AG04450 (cell line): Measurements from ENCODE around the gene NCOA1. TPM values are rescaled to one million over a fixed set of nuclear protein-coding genes. Genes with fewer than 3 reads are reported as not detected.
"Not testable (repeated sequence)": the region's sequence is repeated elsewhere in the genome, so short reads cannot be mapped to it uniquely, and the experiment has no call there.

Experiments used
- CTCF ChIA-PET: fragments of 300-600, 350-600 bp; formaldehyde crosslinking; extraction: SDS; loops from one replicate; lab custom pipeline; 2022; ENCODE audit warnings: antibody characterized with exemption, inconsistent platforms; lab: Charles Lee
- POLR2A ChIA-PET: fragments of 350-600 bp; formaldehyde crosslinking; extraction: SDS; loops from one replicate; lab custom pipeline; 2021; ENCODE audit warnings: antibody characterized with exemption, inconsistent platforms; lab: Yijun Ruan, JAX
- DNase-seq: peaks from one replicate; pipeline ENCODE4 v3.0.0-alpha.2; 2011; ENCODE audit warnings: low read depth, low spot score
- H3K27ac ChIP-seq: one replicate; pipeline ENCODE4 v1.5.1; 2012; ENCODE audit warnings: low read depth, low read length, control low read depth
- H3K27me3 ChIP-seq: one replicate; pipeline ENCODE4 v1.6.0; 2012; ENCODE audit warnings: low read length; ENCODE audit not compliant: control insufficient read depth, insufficient read depth
- H3K4me3 ChIP-seq: 2 replicates; pipeline ENCODE4 v1.5.1; 2011; ENCODE audit warnings: mild to moderate bottlenecking, low read depth, low read length, control low read depth
- H3K9me3 ChIP-seq: 2 replicates; pipeline ENCODE4 v1.5.1; 2012; ENCODE audit warnings: low read length; ENCODE audit not compliant: control insufficient read depth, insufficient read depth
- polyA plus RNA-seq: library from polyadenylated mRNA; depleted of rRNA; stranded (reverse); fragments of >200 nt; gene quantifications from 2 replicates; pipeline ENCODE4 v1.2.3, GENCODE V29; 2011
- TF ChIP-seq, protein P1 (sequence below): IDR thresholded peaks from 2 replicates; pipeline ENCODE4 v1.5.1; 2011; ENCODE audit warnings: low read depth, low read length, control low read depth, inconsistent platforms

NCOA1 gene
- polyA plus RNA-seq, 1 experiment = 20.8 TPM

GRCh38 chr2:24586955-24587354 is 95.9 kb downstream of the NCOA1 start:
- Histone ChIP-seq H3K27ac (no peak overlapping the region), H3K27me3 (no peaks in the 10 kb centered on the region), H3K4me3 (no peak overlapping the region), H3K9me3 (no peaks in the 10 kb centered on the region)
- POLR2A ChIA-PET = no interaction called here
- CTCF ChIA-PET = no interaction called here
- no peak for DNase-seq
- TF ChIP-seq, protein P1, sequence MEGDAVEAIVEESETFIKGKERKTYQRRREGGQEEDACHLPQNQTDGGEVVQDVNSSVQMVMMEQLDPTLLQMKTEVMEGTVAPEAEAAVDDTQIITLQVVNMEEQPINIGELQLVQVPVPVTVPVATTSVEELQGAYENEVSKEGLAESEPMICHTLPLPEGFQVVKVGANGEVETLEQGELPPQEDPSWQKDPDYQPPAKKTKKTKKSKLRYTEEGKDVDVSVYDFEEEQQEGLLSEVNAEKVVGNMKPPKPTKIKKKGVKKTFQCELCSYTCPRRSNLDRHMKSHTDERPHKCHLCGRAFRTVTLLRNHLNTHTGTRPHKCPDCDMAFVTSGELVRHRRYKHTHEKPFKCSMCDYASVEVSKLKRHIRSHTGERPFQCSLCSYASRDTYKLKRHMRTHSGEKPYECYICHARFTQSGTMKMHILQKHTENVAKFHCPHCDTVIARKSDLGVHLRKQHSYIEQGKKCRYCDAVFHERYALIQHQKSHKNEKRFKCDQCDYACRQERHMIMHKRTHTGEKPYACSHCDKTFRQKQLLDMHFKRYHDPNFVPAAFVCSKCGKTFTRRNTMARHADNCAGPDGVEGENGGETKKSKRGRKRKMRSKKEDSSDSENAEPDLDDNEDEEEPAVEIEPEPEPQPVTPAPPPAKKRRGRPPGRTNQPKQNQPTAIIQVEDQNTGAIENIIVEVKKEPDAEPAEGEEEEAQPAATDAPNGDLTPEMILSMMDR = no peak

- TF ChIP-seq, protein P1 = no peak
- Histone ChIP-seq H3K27me3 (no peaks in the 10 kb centered on the region), H3K4me3 (no peak overlapping the region), H3K27ac (no peak overlapping the region), H3K9me3 (no peaks in the 10 kb centered on the region)
- DNase-seq = no peak
- POLR2A ChIA-PET = no interaction called here
- CTCF ChIA-PET = no interaction called here
Measured at GRCh38 chr2:24588294-24588693, 97.2 kb downstream of the NCOA1 start.

GRCh38 chr2:24592441-24593100 is 101.5 kb downstream of the NCOA1 start:
- no peak overlapping the region for H3K4me3 ChIP-seq
- TF ChIP-seq, protein P1 = no peak
- no peaks in the 10 kb centered on the region for H3K9me3 ChIP-seq
- ChIA-PET CTCF (interaction anchor here (1.1 to 1.6 kb wide), 2 partner anchors 14 to 21 kb away, joined by 3 to 6 read pairs; no protein-coding TSS in a partner anchor), POLR2A (no interaction called here)
- H3K27me3 ChIP-seq = no peaks in the 10 kb centered on the region
- no peak for DNase-seq
- H3K27ac ChIP-seq = no peak overlapping the region

- H3K27me3 ChIP-seq = no peaks in the 10 kb centered on the region
- no peaks in the 10 kb centered on the region for H3K9me3 ChIP-seq
- no peak overlapping the region for H3K4me3 ChIP-seq
- POLR2A ChIA-PET = no interaction called here
- CTCF ChIA-PET = interaction anchor here (1.4 kb wide), 1 partner anchor 19 kb away, joined by 4 read pairs; no protein-coding TSS in a partner anchor
- DNase-seq = no peak
- no peak overlapping the region for H3K27ac ChIP-seq
- TF ChIP-seq, protein P1 = no peak
Measured at GRCh38 chr2:24594283-24594682, 103.2 kb downstream of the NCOA1 start.

DNA sequence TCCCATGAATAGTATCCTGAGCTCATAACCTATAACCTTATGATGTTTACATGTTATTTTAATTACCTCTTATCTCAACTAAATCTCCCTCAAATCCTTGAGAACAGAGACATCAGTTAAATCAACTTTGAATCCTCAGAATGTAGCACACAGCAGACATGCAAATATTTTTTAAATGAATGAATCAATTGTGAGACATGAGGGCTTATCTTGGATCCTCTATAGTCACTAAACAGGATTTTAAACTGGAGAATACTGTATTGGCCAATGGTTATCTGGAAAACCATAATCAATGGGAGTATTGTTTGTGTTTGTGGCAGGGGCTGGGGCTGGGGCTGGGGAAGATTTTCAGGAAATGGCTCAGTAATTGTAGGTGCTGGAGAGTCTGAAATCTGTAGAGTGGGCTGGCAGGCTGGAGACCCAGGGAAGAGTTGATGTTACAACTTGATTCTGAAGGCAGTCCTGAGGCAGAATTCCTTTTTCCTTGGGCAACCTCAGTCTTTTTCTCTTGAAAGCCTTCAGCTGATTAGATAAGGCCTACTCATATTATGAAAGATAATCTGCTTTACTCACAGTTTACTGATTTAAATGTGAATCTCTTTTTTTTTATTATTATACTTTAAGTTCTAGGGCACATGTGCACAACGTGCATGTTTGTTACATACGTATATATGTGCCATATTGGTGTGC is 106.3 kb downstream of the NCOA1 start:
- POLR2A ChIA-PET = no interaction called here
- DNase-seq = no peak
- H3K27me3 ChIP-seq = no peaks in the 10 kb centered on the region
- CTCF ChIA-PET = interaction anchor here (1.0 kb wide), 1 partner anchor 15 kb away, joined by 3 read pairs; no protein-coding TSS in a partner anchor
- no peak overlapping the region for H3K27ac ChIP-seq
- TF ChIP-seq, protein P1 = no peak
- no peaks in the 10 kb centered on the region for H3K9me3 ChIP-seq
- H3K4me3 ChIP-seq = no peak overlapping the region

- H3K27ac ChIP-seq, DNase-seq, H3K4me3 ChIP-seq, H3K27me3 ChIP-seq, H3K9me3 ChIP-seq: not testable (repeated sequence)
- POLR2A ChIA-PET = interaction anchor here (0.7 kb wide), 1 partner anchor 19 kb away, joined by 4 read pairs; no protein-coding TSS in a partner anchor
- CTCF ChIA-PET = interaction anchor here (1.1 kb wide), 1 partner anchor 12 kb away, joined by 3 read pairs; no protein-coding TSS in a partner anchor
Measured at GRCh38 chr2:24600140-24600539, 109.1 kb downstream of the NCOA1 start.
